ENCODE measurements around the gene RAB40A. TPM values are rescaled to one million over a fixed set of nuclear protein-coding genes. Genes with fewer than 3 reads are reported as not detected.
"Not testable (repeated sequence)": the region's sequence is repeated elsewhere in the genome, so short reads cannot be mapped to it uniquely, and the experiment has no call there.

The RAB40A gene
- total RNA-seq, 4 donors from 2014 or later, result not detected

- DNase-seq (no peak), ATAC-seq (no peak)
- Histone ChIP-seq H3K4me1 (no peaks in the 10 kb centered on the region), H3K27ac (no peak overlapping the region), H3K4me3 (no peak overlapping the region), H3K9me3 (no peaks in the 10 kb centered on the region), H3K27me3 (no peaks in the 10 kb centered on the region), H3K36me3 (no peaks in the 10 kb centered on the region)
- no peak for TF ChIP-seq POLR2A (IDR thresholded peaks at IDR 0.05)
- TF ChIP-seq, protein P1, sequence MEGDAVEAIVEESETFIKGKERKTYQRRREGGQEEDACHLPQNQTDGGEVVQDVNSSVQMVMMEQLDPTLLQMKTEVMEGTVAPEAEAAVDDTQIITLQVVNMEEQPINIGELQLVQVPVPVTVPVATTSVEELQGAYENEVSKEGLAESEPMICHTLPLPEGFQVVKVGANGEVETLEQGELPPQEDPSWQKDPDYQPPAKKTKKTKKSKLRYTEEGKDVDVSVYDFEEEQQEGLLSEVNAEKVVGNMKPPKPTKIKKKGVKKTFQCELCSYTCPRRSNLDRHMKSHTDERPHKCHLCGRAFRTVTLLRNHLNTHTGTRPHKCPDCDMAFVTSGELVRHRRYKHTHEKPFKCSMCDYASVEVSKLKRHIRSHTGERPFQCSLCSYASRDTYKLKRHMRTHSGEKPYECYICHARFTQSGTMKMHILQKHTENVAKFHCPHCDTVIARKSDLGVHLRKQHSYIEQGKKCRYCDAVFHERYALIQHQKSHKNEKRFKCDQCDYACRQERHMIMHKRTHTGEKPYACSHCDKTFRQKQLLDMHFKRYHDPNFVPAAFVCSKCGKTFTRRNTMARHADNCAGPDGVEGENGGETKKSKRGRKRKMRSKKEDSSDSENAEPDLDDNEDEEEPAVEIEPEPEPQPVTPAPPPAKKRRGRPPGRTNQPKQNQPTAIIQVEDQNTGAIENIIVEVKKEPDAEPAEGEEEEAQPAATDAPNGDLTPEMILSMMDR (IDR thresholded peaks at IDR 0.05 in 4 of 5, conservative IDR thresholded peaks at IDR 0.05 in 1 of 5), result no peak
- intact Hi-C loops (cut with DNase I; ENCODE audit: low total_unique reads), result no loop called here
- in situ Hi-C loops (cut with MboI; ENCODE audit: low sequenced_read_pairs in 4 of 4), result loop anchor here (10.0 to 25.0 kb wide), 3 partner anchors 124 to 249 kb away; partner anchors contain the start of genes TCEAL7 (in 3 of the 4) and BEX4 (in 1 of the 4)
These were observed 58.1 kb downstream of the RAB40A start for GRCh38 chrX:103461156-103461555.

GRCh38 chrX:103460001-103460755 lies 59.1 kb downstream of the RAB40A start:
- H3K9me3 ChIP-seq; H3K4me1 ChIP-seq; H3K27ac ChIP-seq; H3K27me3 ChIP-seq; DNase-seq; H3K4me3 ChIP-seq; intact Hi-C loops (cut with DNase I; ENCODE audit: low total_unique reads); H3K36me3 ChIP-seq; ATAC-seq: not testable (repeated sequence)
- in situ Hi-C loops (cut with MboI; ENCODE audit: low sequenced_read_pairs in 4 of 4), result loop anchor here (10.0 to 25.0 kb wide), 3 partner anchors 123 to 248 kb away; partner anchors contain the start of genes TCEAL7 (in 3 of the 4) and BEX4 (in 1 of the 4)

DNA sequence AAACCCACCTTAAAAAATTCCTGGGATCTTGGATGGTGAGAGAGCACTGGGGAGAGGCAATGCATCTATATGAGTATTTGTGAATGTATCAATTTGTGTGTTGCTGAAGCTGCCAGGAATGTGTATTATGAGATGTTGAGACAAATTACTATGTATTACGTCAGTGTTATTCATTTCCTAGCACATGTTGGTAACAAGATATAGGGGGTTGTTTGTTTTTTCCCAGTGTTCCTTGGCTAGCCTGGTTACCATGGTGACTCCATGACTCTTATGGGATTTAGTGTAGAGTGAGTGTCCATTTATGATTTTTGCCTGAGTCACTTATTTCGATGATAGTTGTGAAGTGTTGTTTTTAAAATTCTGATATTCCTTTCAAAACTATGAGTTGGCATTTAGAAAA lies 65.6 kb downstream of the RAB40A start:
- no peak for TF ChIP-seq POLR2A (IDR thresholded peaks at IDR 0.05)
- TF ChIP-seq, protein P1 (IDR thresholded peaks at IDR 0.05 in 4 of 5, conservative IDR thresholded peaks at IDR 0.05 in 1 of 5), result no peak

More for the DNA sequence above, 65.6 kb downstream of the RAB40A start:
- Histone ChIP-seq H3K4me3 (no peak overlapping the region), H3K36me3 (no peaks in the 10 kb centered on the region), H3K4me1 (no peaks in the 10 kb centered on the region), H3K27me3 (no peaks in the 10 kb centered on the region), H3K27ac (no peak overlapping the region), H3K9me3 (no peaks in the 10 kb centered on the region)
- intact Hi-C loops (cut with DNase I; ENCODE audit: low total_unique reads), result no loop called here
- DNase-seq (no peak), ATAC-seq (no peak)
- in situ Hi-C loops (cut with MboI; ENCODE audit: low sequenced_read_pairs in 4 of 4), result loop anchor here in 3 of 4 donors (25.0 kb wide), 2 partner anchors 116 to 241 kb away; partner anchors contain the start of genes TCEAL7 (in 2 of the 3) and BEX4 (in 1 of the 3)

Other genes starting within 250 kb of the RAB40A start
- gene TCEAL5, start 242.7 kb downstream of the RAB40A start, total RNA-seq, result not detected
- gene BEX2, start 208.5 kb downstream of the RAB40A start, total RNA-seq, result 1 to 10 TPM in 2 of 4 donors, under 1 TPM in 2; 0.42 to 1.5 (median 0.90) TPM
- 1 to 10 TPM in 3 of 4 donors, not detected in 1; 1.1 to 1.9 (median 1.7) TPM for gene TCEAL7, start 189.2 kb downstream of the RAB40A start, total RNA-seq
- gene TCEAL9, start 163.0 kb downstream of the RAB40A start, total RNA-seq, result 10 to 100 TPM in 1 of 4 donors, 1 to 10 TPM in 3; 2.0 to 10.4 (median 6.5) TPM
- 10 to 100 TPM in 2 of 4 donors, 1 to 10 TPM in 2; 8.2 to 12.5 (median 10.5) TPM for gene BEX3, start 143.0 kb downstream of the RAB40A start, total RNA-seq
- gene TCEAL4, start 66.0 kb upstream of the RAB40A start, total RNA-seq, result 10 to 100 TPM; 21.1 to 30.5 (median 28.2) TPM
- 1 to 10 TPM; 5.0 to 9.2 (median 7.1) TPM for gene TCEAL3, start 88.5 kb upstream of the RAB40A start, total RNA-seq
- gene TCEAL1, start 109.5 kb upstream of the RAB40A start, total RNA-seq, result 10 to 100 TPM; 35.7 to 54.6 (median 46.5) TPM
- 100 to 1,000 TPM; 190 to 317 (median 213) TPM for gene MORF4L2, start 167.2 kb upstream of the RAB40A start, total RNA-seq
- not detected for gene TMEM31, start 191.4 kb upstream of the RAB40A start, total RNA-seq

Data from gastrocnemius medialis (tissue), 4 donors.